GM11168 (cell line): ENCODE results near the gene KIAA1328.
"Not testable (repeated sequence)": the region's sequence is repeated elsewhere in the genome, so short reads cannot be mapped to it uniquely, and the experiment has no call there.

Experiments
- in situ Hi-C: fragments of 300-500 bp; cut with MboI; formaldehyde crosslinking; loops from one replicate; pipeline ENCODE4 v1.12.0; 2022; ENCODE audit warnings: low sequenced_read_pairs; ENCODE audit not compliant: unreplicated experiment

Gene KIAA1328

DNA sequence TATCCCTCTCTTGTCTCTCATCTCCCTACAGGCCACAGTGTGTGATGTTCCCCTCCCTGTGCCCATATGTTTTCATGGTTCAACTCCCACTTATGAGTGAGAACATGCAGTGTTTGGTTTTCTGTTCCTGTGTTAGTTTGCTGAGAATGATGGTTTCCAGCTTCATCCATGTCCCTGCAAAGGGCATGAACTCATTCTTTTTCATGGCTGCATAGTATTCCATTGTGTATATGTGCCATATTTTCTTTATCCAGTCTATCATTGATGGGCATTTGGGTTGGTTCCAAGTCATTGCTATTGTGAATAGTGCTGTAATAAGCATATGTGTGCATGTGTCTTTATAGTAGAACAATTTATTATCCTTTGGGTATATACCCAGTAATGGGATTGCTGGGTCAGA lies 44.9 kb downstream of the KIAA1328 start:
- in situ Hi-C loops: not testable (repeated sequence)

DNA sequence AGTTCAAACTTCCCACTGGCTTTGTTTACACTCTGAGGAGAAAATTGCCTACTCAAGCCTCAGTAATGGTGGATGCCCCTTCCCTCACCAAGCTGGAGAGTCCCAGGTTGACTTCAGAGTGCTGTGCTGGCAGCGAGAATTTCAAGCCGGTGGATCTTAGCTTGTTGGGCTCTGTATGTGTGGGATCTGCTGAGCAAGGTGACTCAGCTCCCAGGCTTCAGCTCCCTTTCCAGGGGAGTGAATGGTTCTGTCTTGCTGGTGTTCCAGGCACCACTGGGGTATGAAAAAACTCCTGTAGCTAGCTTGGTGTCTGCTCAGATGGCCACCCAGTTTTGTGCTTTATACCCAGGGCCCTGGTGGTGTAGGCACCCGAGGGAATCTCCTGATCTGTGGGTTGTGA lies 50.9 kb downstream of the KIAA1328 start:
- in situ Hi-C loops: not testable (repeated sequence)

DNA sequence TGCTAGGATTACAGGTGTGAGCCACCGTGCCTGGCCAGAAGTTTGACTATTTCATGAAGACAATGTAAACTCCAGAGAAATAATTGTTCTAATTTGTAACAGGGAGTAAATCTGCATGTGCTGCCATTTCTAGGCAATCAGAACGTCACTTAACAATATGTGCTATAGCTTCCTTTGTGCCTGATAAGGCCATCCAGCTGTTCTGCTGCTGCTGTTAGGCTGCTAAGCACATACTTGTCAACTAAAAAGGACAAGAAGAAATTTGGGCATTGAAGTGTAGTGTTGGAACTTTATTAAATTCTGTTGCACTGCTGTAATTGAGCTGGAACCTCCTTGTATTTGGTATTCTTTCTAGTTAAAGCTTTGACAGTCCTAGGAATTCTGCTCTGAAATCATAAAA lies 57.1 kb downstream of the KIAA1328 start:
- in situ Hi-C loops: no loop called here

DNA sequence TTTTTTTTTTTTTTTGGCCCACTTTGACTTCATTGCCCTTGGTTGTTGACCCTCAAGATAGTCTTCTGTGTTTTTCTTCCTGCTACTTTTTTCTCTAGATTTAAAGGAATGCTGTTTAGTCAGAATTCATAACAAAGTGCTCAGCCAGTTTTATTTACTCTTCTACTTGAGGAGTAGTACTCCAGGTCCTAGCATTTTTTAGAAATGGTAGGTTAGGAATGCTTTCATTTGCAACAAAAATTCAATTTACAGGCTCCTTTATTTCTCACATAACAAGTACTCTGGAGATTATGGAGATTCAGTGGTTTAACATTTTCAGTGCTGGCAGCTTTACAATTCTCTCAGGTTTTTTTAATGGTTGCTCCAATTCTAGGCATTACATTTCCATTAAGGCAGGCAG lies 58.2 kb downstream of the KIAA1328 start:
- in situ Hi-C loops: no loop called here

DNA sequence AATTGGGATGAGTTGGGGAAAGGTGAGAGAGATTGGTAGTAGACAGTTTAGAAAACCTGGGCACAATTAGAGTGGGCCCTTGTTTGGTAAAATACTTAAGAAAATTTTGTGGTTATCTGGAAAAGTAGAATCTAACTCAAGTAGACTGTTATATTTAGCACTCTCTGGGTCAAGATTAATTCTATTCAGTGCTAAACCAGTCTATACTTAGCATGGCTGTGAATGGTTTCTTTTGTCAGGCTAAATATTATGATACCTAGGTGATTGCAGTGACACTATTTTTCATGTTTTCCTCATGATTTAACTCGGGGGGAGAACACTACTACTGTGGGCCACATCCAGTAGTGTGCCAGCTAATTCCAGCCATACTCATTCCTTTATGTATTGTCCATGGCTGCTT lies 58.9 kb downstream of the KIAA1328 start:
- in situ Hi-C loops: no loop called here

DNA sequence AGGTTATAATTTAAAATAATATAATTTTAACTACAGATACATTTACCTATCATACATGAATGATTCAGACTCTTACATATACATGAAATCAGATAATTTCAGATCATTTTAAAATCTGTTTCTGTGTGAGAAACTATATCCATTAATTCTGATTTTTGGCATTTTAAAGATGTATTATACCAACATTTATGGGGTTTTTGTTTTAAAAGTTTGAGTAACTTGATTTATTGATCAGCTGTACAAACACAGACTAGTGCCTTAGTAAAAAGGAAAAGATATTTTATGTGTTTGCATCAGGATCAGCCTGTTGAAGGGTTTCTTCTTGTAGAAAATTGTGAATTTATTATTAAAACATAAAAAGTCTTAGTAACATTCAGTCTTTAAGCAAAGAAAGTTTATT lies 59.9 kb downstream of the KIAA1328 start:
- in situ Hi-C loops: no loop called here

DNA sequence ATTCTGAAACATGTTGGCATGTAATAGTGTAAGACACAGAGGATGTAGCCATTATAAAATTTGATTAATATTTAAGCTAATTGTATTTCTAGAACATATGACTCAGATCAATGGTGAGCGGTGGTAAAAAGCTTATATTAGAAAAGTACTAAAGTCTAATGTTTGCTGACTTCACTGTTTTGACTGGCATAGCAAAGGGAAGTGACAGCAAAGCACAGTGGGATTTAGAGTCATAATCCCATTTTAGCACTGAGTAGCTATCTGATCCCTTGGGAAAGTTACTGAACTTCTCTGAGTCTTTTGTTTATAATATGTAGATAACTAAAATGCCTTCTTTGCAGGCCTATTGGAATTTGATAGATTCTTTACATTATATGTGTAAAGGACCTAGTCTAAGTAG lies 60.4 kb downstream of the KIAA1328 start:
- in situ Hi-C loops: no loop called here

DNA sequence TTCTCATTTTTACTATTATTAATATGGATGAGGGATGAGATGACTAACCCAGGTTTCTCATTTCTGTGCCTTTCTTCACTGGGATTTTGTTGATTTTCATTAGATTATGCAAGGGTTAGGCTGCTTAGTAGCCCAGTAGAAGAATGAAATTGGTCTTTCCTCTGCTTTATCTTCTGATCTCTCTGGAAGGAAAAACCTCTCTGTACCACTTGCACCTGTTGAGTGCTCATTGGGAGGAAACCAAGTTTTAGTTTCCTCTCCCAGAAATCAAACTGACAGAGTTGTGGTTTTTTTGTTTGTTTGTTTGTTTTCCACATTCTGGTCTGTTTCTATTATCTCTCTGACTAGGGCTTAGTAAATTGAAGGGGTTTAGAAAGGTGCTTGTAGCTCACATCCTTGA lies 60.8 kb downstream of the KIAA1328 start:
- in situ Hi-C loops: no loop called here

DNA sequence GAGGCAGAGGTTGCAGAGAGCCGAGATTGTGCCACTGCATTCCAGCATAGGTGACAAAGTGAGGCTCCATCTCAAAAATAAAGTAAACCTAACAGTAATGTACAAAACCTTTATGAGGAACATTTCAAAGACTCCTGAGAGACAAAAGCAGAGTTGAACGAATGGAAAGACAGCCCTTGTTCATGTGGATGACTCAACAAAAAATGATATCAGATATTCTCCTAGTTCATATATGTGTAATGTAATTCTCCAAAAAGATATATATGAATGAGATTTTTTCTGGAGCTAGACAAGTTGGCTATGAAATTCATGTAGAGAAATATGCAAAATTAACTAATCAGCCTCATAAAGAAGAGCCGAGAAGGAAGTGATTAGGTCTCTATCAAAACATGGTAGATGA lies 61.7 kb downstream of the KIAA1328 start:
- in situ Hi-C loops: no loop called here

DNA sequence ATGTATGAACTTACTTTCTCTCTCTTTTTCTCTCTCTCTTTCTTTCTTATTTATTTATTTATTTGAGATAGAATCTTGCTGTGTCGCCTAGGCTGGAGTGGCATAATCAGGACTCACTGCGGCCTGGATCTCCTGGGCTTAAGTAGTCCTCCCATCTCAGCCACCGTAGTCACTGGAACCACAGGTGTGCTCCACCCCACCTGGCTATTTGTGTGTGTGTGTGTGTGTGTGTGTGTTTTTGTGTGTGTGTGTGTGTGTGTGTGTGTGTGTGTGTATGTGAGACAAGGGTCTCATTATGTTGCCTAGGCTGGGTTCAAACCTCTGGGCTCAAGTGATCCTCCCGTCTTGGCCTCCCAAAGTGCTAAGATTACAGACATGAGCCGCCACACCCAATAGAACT lies 64.3 kb downstream of the KIAA1328 start:
- in situ Hi-C loops: no loop called here

DNA sequence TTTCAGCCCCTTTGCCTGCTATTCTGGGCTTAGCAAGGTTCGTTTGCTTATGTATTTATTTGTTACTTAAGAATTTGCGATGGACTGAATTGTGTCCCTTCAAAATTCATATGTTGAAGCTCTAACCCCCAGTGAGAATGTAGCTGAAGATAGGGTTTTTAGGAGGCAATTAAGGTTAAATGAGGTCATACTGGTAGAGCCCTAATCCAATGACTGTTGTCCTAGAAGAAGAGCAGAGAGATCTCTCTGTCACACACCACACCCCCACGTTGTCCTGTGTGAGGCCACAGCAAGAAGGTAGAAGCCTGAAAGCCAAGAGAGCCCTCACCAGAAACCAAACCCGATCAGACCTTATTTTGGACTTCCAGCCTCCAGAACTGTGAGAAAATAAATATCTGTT lies 66.7 kb downstream of the KIAA1328 start:
- in situ Hi-C loops: no loop called here

DNA sequence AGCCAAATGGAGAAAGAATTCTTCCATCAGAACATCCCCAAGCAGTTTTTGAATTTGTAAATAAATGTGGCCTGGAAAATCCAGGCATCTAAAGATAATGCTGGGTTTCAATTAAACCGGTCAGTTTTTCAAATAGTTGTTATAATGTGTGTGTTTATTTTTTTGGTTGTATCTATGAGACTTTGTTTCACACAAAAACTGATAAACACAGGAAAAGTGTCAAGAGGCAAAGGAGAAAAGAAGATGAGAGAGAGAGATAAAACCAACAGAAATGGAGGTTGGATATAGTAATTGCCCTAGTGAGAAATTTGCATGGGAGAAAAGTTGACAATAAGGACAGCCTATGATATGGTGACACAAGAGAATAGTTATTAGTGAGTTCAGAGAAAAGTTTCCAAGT lies 68.3 kb downstream of the KIAA1328 start:
- in situ Hi-C loops: no loop called here

DNA sequence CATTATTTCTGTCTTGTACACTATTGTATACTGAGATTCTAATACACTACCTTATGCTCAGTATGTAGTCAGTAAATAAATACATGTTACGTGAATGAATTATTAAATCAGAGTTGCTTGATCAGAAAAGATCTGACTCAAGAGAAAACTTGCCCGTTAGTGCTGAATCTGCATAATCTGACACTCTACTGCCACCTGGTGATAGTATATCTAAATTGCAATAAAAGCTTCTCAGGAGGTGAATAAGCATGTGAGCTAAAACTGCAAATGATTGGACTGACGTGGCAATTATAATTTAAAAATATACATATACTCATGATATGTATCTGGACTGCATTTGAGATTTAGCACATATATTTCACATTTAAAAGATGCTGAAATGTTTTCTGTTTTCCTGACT lies 70.4 kb downstream of the KIAA1328 start:
- in situ Hi-C loops: no loop called here

DNA sequence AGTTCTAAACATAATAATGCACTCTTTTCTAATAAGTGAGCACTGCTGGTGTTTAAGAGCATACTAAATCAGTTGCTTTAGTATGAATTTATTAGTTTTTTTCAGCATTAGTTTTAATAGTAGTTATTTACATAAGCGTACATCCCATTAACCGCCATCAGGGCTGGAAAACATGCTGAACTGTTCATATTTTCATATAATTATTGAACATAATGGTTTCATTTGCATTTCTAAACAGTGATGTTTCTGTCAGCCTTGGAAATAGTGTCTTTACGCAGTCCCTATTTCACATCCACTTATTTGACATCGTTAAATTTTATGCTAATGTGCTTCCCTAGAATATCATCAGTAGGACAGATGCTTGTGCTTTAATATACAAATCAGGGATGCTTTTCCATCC lies 71.5 kb downstream of the KIAA1328 start:
- in situ Hi-C loops: no loop called here

DNA sequence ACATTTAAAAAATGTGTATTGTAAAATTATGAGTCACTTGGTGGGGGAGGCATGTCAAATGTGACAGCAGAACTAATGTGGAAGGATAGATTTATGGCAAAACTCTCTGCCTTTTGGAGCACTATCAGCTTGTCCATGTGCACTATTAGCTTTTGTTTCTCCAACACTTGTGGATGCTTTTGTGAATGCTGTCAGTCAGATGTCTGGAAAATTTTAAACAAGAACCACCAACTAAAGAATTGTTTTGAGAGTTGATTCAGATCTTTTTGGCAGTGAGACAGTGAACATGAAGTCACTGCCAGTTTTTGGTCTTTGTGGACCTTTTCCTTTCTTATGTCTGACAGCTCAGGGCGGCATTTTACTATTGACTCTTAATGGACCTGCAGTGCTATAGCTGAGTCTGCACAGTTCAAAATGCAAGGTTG lies 72.4 kb downstream of the KIAA1328 start:
- in situ Hi-C loops: no loop called here

DNA sequence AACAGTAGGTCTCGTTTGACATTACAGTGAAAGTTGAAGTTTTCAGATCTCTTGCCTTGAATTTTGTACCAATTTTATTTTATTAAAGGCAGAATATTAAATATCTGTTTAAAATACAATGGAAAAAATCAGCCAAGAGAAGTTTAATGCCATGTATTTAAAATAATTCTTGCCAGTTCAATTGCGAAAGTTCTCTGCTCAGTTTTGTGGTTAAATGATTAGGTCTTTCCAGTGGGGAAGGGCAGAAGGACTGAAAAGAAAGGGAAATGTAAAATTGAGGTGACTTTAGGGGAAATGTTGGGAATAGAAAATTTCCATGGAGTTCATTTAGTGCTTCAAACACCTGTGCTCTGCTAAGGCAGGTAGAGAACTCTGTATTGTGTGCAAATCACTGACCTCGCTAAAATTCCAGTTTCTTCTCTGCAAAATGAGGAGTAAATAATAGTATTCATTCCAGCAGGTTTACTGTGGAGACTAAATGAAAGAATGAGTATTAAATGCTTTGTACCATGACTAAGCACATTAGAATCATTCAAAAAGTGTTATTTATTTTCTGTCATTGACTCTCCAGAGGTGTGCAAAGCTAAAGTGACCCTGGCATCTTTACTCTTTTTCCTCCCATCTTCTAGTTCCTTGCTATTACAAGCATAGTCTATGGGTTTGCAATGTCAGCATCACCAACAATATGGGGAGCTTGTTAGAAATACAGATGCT lies 74.4 kb downstream of the KIAA1328 start:
- in situ Hi-C loops: no loop called here

DNA sequence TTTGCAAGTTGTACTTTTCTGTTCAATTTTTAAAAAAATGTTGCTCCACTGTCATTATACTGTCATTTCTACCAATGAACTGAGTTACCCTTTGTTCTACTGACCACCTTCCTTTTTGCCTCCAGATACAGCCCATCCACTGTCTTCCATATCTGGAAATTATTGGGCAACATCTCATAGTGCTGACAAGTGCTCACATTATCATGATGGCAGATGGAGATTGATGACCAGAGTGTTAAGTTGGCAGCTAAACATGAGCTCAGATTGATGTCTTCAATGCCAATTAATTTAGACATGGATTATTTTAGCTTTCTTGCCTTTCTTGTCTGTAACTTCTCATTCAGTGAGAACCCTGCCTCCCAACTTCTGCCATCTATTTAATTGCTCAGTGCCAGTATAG lies 76.6 kb downstream of the KIAA1328 start:
- in situ Hi-C loops: no loop called here

DNA sequence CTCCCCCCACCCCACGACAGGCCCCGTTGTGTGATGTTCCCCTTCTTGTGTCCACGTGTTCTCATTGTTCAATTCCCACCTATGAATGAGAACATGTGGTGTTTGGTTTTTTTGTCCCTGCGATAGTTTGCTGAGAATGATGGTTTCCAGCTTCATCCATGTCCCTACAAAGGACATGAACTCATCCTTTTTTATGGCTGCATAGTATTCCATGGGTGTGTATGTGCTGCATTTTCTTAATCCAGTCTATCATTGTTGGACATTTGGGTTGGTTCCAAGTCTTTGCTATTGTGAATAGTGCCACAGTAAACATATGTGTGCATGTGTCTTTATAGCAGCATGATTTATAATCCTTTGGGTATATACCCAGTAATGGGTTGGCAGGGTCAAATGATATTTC lies 80.4 kb downstream of the KIAA1328 start:
- in situ Hi-C loops: not testable (repeated sequence)

DNA sequence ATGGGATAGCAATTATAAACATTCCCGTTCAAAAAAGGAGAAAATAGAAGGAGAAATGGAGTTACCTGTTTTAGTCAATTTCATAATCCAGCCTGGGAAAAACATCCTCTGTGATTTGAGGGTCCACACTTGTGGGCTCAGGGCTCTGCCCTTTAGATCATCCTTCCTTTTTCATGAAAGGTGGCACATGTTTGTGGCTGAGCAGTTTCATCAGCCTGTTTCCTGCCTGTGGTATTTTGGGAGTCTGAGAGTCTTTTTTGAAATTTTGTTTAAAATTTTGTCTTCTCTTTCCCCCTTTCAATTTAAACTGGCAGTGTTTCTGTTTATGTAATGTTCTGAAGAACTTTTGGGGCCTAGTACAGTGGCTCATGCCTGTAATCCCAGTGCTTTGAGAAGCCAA lies 84.0 kb downstream of the KIAA1328 start:
- in situ Hi-C loops: no loop called here

DNA sequence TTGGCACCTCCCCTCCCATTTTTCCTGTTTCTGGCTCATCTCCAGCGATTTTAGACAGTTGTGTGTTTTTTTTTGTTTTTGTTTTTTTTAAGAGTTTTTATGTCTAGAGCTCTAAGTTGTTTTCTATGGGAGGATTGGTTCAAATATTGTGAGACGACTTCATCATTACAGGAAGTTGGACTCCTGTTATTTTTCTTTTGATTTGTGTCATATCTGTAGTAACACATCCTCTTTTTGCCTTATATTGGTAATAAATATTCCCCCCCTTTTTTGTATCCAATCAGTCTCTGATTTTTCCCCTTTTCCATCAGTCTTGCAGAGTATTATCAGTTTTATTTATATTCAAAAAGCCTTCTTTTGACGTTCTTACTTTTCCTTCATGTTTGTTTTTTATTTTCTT lies 89.0 kb downstream of the KIAA1328 start:
- in situ Hi-C loops: no loop called here

DNA sequence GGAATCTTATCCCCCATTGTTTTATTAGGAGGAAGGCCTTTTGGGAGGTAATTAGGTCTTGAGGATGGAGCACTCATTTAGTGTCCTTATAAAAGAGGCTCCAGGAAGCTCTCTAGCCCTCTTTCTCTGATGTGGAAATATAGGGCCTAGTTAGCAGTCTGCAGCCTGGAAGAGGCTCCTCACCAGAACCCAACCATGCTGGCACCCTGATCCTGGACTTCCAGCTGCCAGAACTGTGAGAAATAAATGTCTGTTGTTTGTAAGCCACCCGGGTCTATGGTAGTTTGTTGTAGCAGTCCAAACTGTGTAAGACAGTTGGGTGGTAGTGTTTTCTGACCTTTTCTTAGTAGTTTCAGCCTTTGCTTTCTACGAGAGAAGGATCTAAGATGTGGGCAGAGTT lies 100.7 kb downstream of the KIAA1328 start:
- in situ Hi-C loops: loop anchor here (25.0 kb wide), 2 partner anchors 383 to 558 kb away; no protein-coding TSS in a partner anchor

DNA sequence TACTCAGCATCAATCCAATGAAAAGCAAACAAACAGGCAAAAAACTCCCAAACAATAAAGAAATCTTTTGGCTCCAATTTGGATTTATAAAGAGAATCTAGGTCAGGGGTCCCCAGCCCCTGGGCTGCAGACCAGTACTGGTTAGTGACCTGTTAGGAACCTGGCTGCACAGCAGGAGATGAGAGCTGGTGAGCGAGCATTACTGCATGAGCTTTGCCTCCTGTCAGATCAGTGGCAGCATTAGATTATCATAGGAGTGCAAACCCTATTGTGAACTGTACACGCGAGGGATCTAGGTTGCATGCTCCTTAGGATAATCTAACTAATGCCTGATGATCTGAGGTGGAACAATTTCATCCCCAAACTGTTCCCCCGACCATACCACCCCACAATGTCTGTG lies 102.2 kb downstream of the KIAA1328 start:
- in situ Hi-C loops: loop anchor here (25.0 kb wide), 2 partner anchors 381 to 556 kb away; no protein-coding TSS in a partner anchor
